Right atrium auricular region (tissue), 2 donors: ENCODE results near the gene KIF16B. TPM values are rescaled to one million over a fixed set of nuclear protein-coding genes. Genes with fewer than 3 reads are reported as not detected.

Experiments
- DNase-seq: peaks from one replicate; pipeline ENCODE4 v3.0.0-alpha.2; 2019; ENCODE audit warnings: low spot score
- H3K27ac ChIP-seq, 2 donors: fragments of 200-600 bp; sonication (generic); 1 replicate in 1 of 2; 2 replicates in 1 of 2; pipeline ENCODE4 v1.5.1; 2016 to 2019
- H3K27me3 ChIP-seq, 2 donors: fragments of 200-600 bp; sonication (generic); one replicate each; pipeline versions ENCODE4 v1.5.1 to v1.6.0; 2017 to 2019
- H3K36me3 ChIP-seq: fragments of 200-600 bp; sonication (generic); one replicate; pipeline ENCODE4 v1.5.1; 2016
- H3K4me1 ChIP-seq, 2 donors: fragments of 200-600 bp; sonication (generic); one replicate each; pipeline versions ENCODE4 v1.5.1 to v1.6.0; 2017 to 2019
- H3K4me3 ChIP-seq, 2 donors: fragments of 200-600 bp; sonication (generic); 1 replicate in 1 of 2; 2 replicates in 1 of 2; pipeline ENCODE4 v1.5.1; 2017 to 2019; ENCODE audit warnings: mild to moderate bottlenecking in 1 of 2, moderate library complexity in 1 of 2
- H3K9me3 ChIP-seq, 2 donors: fragments of 200-600 bp; sonication (generic); one replicate each; pipeline ENCODE4 v1.5.1; 2019
- total RNA-seq, 2 donors: library from RNA; depleted of rRNA; stranded (reverse); fragments of >200 nt; gene quantifications; one replicate each; pipeline ENCODE4 v1.1.0, GENCODE V29; 2016
- TF ChIP-seq, protein P1 (sequence below), 2 donors: fragments of 200-600 bp; sonication (generic); IDR thresholded peaks; one replicate each; pipeline ENCODE4 v1.5.1; 2019; ENCODE audit warnings: antibody characterized with exemption in 2 of 2

Gene KIF16B
- total RNA-seq, 2 donors from 2014 or later: 11.2 to 23.0 TPM

GRCh38 chr20:16539280-16540021 is 33.8 kb downstream of the KIF16B start:
- Histone ChIP-seq H3K9me3 (no peaks in the 10 kb centered on the region), H3K4me3 (no peak overlapping the region), H3K36me3 (no peaks in the 10 kb centered on the region), H3K4me1 (peaks cover 0 to 21% of the 10 kb centered on the region in 2 donors), H3K27me3 (no peaks in the 10 kb centered on the region), H3K27ac (no peak overlapping the region)
- TF ChIP-seq, protein P1, sequence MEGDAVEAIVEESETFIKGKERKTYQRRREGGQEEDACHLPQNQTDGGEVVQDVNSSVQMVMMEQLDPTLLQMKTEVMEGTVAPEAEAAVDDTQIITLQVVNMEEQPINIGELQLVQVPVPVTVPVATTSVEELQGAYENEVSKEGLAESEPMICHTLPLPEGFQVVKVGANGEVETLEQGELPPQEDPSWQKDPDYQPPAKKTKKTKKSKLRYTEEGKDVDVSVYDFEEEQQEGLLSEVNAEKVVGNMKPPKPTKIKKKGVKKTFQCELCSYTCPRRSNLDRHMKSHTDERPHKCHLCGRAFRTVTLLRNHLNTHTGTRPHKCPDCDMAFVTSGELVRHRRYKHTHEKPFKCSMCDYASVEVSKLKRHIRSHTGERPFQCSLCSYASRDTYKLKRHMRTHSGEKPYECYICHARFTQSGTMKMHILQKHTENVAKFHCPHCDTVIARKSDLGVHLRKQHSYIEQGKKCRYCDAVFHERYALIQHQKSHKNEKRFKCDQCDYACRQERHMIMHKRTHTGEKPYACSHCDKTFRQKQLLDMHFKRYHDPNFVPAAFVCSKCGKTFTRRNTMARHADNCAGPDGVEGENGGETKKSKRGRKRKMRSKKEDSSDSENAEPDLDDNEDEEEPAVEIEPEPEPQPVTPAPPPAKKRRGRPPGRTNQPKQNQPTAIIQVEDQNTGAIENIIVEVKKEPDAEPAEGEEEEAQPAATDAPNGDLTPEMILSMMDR (IDR thresholded peaks at IDR 0.05): no peak
- no peak for DNase-seq

- DNase-seq: no peak
- no peaks in the 10 kb centered on the region for H3K9me3 ChIP-seq
- TF ChIP-seq, protein P1 (IDR thresholded peaks at IDR 0.05): no peak
- H3K27ac ChIP-seq: no peak overlapping the region
- H3K4me3 ChIP-seq: no peak overlapping the region
- H3K36me3 ChIP-seq: no peaks in the 10 kb centered on the region
- H3K27me3 ChIP-seq: no peaks in the 10 kb centered on the region
- H3K4me1 ChIP-seq: peaks cover 0 to 21% of the 10 kb centered on the region in 2 donors
Measured at GRCh38 chr20:16538779-16539178, 34.5 kb downstream of the KIF16B start.

- Histone ChIP-seq H3K27me3 (no peaks in the 10 kb centered on the region), H3K4me3 (no peak overlapping the region), H3K27ac (no peak overlapping the region), H3K36me3 (no peaks in the 10 kb centered on the region), H3K4me1 (peaks cover 0 to 21% of the 10 kb centered on the region in 2 donors), H3K9me3 (no peaks in the 10 kb centered on the region)
- no peak for DNase-seq
- TF ChIP-seq, protein P1 (IDR thresholded peaks at IDR 0.05): no peak
Measured at GRCh38 chr20:16537918-16538317, 35.3 kb downstream of the KIF16B start.

- no peak overlapping the region for H3K27ac ChIP-seq
- DNase-seq: no peak
- no peaks in the 10 kb centered on the region for H3K9me3 ChIP-seq
- TF ChIP-seq, protein P1 (IDR thresholded peaks at IDR 0.05): no peak
- H3K4me1 ChIP-seq: peaks cover 0 to 19% of the 10 kb centered on the region in 2 donors
- H3K4me3 ChIP-seq: no peak overlapping the region
- no peaks in the 10 kb centered on the region for H3K27me3 ChIP-seq
- no peaks in the 10 kb centered on the region for H3K36me3 ChIP-seq
Measured at GRCh38 chr20:16537025-16537665, 36.1 kb downstream of the KIF16B start.

DNA sequence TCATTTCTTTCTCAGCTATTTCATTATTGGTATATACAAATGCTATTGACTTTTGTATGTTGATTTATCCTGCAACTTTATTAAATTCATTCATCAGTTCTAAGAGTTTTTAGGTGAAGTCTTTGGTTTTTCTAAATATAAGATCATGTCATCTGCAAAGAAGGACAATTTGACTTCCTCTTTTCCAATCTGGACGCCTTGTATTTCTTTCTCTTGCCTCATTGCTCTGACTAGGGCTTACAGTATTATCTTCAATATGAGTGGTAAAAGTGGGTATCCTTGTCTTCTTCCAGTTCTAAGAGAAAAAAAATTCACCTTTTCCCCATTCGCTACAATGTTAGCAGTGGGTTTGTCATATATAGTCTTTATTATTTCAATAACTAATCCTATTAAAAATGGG is 38.0 kb downstream of the KIF16B start:
- no peaks in the 10 kb centered on the region for H3K9me3 ChIP-seq
- H3K4me1 ChIP-seq: no peaks in the 10 kb centered on the region
- H3K4me3 ChIP-seq: no peak overlapping the region
- H3K27me3 ChIP-seq: no peaks in the 10 kb centered on the region
- no peak for DNase-seq
- no peaks in the 10 kb centered on the region for H3K36me3 ChIP-seq
- TF ChIP-seq, protein P1 (IDR thresholded peaks at IDR 0.05): no peak
- H3K27ac ChIP-seq: no peak overlapping the region
